HepG2 (cell line): ENCODE data around the gene ATP6V0A1. TPM values are rescaled to one million over a fixed set of nuclear protein-coding genes. Genes with fewer than 3 reads are reported as not detected.

ENCODE experiments used
- AGO1 ChIP-seq: fragments of 200-400 bp; formaldehyde crosslinking; IDR thresholded peaks from 2 replicates; pipeline ENCODE4 v1.6.1; 2017; ENCODE audit warnings: mild to moderate bottlenecking, low read depth, low read length, moderate library complexity; ENCODE audit not compliant: poor library complexity, severe bottlenecking
- AGO2 ChIP-seq: fragments of 200-400 bp; formaldehyde crosslinking; optimal IDR thresholded peaks from 2 replicates; pipeline ENCODE3; 2017; ENCODE audit warnings: mild to moderate bottlenecking, low read depth, low read length, moderate library complexity
- CAMTA2 ChIP-seq: sonication (generic); formaldehyde crosslinking; IDR thresholded peaks from 2 replicates; pipeline ENCODE4 v1.4.0; 2020; ENCODE audit warnings: mild to moderate bottlenecking, missing genetic modification reagents, borderline replicate concordance
- DZIP1 ChIP-seq: sonication (generic); formaldehyde crosslinking; IDR thresholded peaks from 2 replicates; pipeline ENCODE4 v1.5.0; 2020; ENCODE audit warnings: mild to moderate bottlenecking, missing genetic modification reagents
- FOSL1 ChIP-seq: sonication (generic); formaldehyde crosslinking; IDR thresholded peaks from 2 replicates; pipeline ENCODE4 v1.9.0; 2021; ENCODE audit warnings: missing genetic modification reagents, borderline replicate concordance
- FOSL2 ChIP-seq: sonication (generic); formaldehyde crosslinking; IDR thresholded peaks from 2 replicates; pipeline ENCODE4 v1.4.0; 2020; ENCODE audit warnings: missing genetic modification reagents
- HNRNPH1 ChIP-seq: fragments of 200-400 bp; formaldehyde crosslinking; optimal IDR thresholded peaks from 2 replicates; pipeline ENCODE3; 2017; ENCODE audit warnings: mild to moderate bottlenecking, low read depth, low read length
- HOXD1 ChIP-seq: sonication (generic); formaldehyde crosslinking; IDR thresholded peaks from 2 replicates; pipeline ENCODE4 v1.5.0; 2020; ENCODE audit warnings: missing genetic modification reagents
- KAT2B ChIP-seq: fragments of 150-350 bp; IDR thresholded peaks from 2 replicates; pipeline ENCODE4 v1.6.1; 2014; ENCODE audit warnings: low read depth, low read length, borderline replicate concordance
- NKX3-1 ChIP-seq: sonication (generic); formaldehyde crosslinking; IDR thresholded peaks from 2 replicates; pipeline ENCODE4 v1.5.0; 2020; ENCODE audit warnings: missing genetic modification reagents
- NR2F6 ChIP-seq, 2 experiments: IDR thresholded peaks; 2 replicates each; pipeline ENCODE4 v1.6.1; 2016; ENCODE audit warnings: antibody characterized with exemption in 1 of 2, mild to moderate bottlenecking in 1 of 2
- PCBP1 ChIP-seq: fragments of 200-400 bp; formaldehyde crosslinking; IDR thresholded peaks from 2 replicates; pipeline ENCODE4 v1.6.1; 2017; ENCODE audit warnings: mild to moderate bottlenecking, low read depth, low read length, borderline replicate concordance
- STAT6 ChIP-seq: sonication (generic); formaldehyde crosslinking; IDR thresholded peaks from 2 replicates; pipeline ENCODE4 v1.4.0; 2020; ENCODE audit warnings: missing genetic modification reagents, mild to moderate bottlenecking, borderline replicate concordance
- TBL1XR1 ChIP-seq: fragments of 150-350 bp; IDR thresholded peaks from 2 replicates; pipeline ENCODE4 v1.6.1; 2014; ENCODE audit warnings: borderline replicate concordance, low read length; ENCODE audit not compliant: partially characterized antibody
- THYN1 ChIP-seq: sonication (generic); formaldehyde crosslinking; IDR thresholded peaks from 2 replicates; pipeline ENCODE4 v1.8.1; 2023; ENCODE audit warnings: low read depth, mild to moderate bottlenecking, moderate library complexity, missing genetic modification reagents, borderline replicate concordance
- ZC3H4 ChIP-seq: sonication (generic); formaldehyde crosslinking; IDR thresholded peaks from 2 replicates; pipeline ENCODE4 v1.4.0; 2020; ENCODE audit warnings: missing genetic modification reagents, borderline replicate concordance
- ZFP36 ChIP-seq: fragments of 150-350 bp; IDR thresholded peaks from 2 replicates; pipeline ENCODE4 v1.6.1; 2018; ENCODE audit warnings: borderline replicate concordance, low read length, low read depth; ENCODE audit not compliant: partially characterized antibody
- ZIK1 ChIP-seq: sonication (generic); formaldehyde crosslinking; IDR thresholded peaks from 2 replicates; pipeline ENCODE4 v1.5.0; 2020; ENCODE audit warnings: mild to moderate bottlenecking, low read depth, missing genetic modification reagents, borderline replicate concordance
- ZNF138 ChIP-seq: sonication (generic); formaldehyde crosslinking; IDR thresholded peaks from 2 replicates; pipeline ENCODE4 v1.5.0; 2020; ENCODE audit warnings: mild to moderate bottlenecking, low read depth, missing genetic modification reagents
- ZNF414 ChIP-seq: sonication (generic); formaldehyde crosslinking; IDR thresholded peaks from 2 replicates; pipeline ENCODE4 v1.5.0; 2020; ENCODE audit warnings: missing genetic modification reagents
- ZNF558 ChIP-seq: sonication (generic); formaldehyde crosslinking; IDR thresholded peaks from 2 replicates; pipeline ENCODE4 v1.9.0; 2022; ENCODE audit warnings: mild to moderate bottlenecking, missing genetic modification reagents, borderline replicate concordance
- ZNF570 ChIP-seq: sonication (generic); formaldehyde crosslinking; IDR thresholded peaks from 2 replicates; pipeline ENCODE4 v1.4.0; 2020; ENCODE audit warnings: mild to moderate bottlenecking, missing genetic modification reagents, borderline replicate concordance
- ZNF678 ChIP-seq: sonication (generic); formaldehyde crosslinking; IDR thresholded peaks from 2 replicates; pipeline ENCODE4 v1.4.0; 2020; ENCODE audit warnings: mild to moderate bottlenecking, missing genetic modification reagents
- polyA plus RNA-seq, 8 experiments: library from polyadenylated mRNA; depleted of rRNA in 3 of 8; stranded (reverse) in 7 of 8; unstranded in 1 of 8; fragments of >200 nt; fragmentation: Illumina TruSeq in 4 of 8; extraction: Trizol in 4 of 8; gene quantifications; 2 replicates each; pipeline versions ENCODE4 v1.2.1 to v1.2.3, GENCODE V29; 2011 to 2016; ENCODE audit warnings: low read depth in 4 of 8, missing spikeins in 1 of 8, mixed read lengths in 1 of 8; ENCODE audit not compliant: insufficient read depth in 1 of 8
- total RNA-seq, 5 experiments: library from RNA; depleted of rRNA; stranded (reverse); fragments of >200 nt; fragmentation: Illumina TruSeq; extraction: Trizol; gene quantifications; 2 replicates each; pipeline ENCODE4 v1.2.3, GENCODE V29; 2016; ENCODE audit warnings: low read depth in 1 of 5

The ATP6V0A1 gene
- total and polyA plus RNA-seq, 2 of the 13 experiments (the other 11 are each of a cell fraction or from before 2014, with no cell fraction given) = 27.9 to 54.1 TPM

GRCh38 chr17:42566883-42567573, 108.3 kb downstream of the ATP6V0A1 start, which contains the start of gene MLX (continued):
- TF ChIP-seq ZNF138 (CRISPR knock-in tag) (peak; percentile 41; the same call in 1 of the 2 replicates), TBL1XR1 (peak; percentile 38), AGO1 (peak; percentile 94), ZNF414 (peak; percentile 98; the same call in 1 of the 2 replicates), ZNF678 (CRISPR knock-in tag) (peak; percentile 92), KAT2B (no peak), THYN1 (CRISPR knock-in tag) (peak; percentile 86; the same call in 1 of the 2 replicates), ZNF558 (CRISPR knock-in tag) (peak; percentile 68), AGO2 (peak; percentile 99), ZFP36 (no peak), NR2F6 (IDR thresholded peaks at IDR 0.05) (0 out of 2 replicates have a peak, but pooled peaks have one; percentile 22), NR2F6 (CRISPR knock-in tag; IDR thresholded peaks at IDR 0.05) (peak; percentile 89), STAT6 (CRISPR knock-in tag) (peak; percentile 80; the same call in 1 of the 2 replicates), ZC3H4 (CRISPR knock-in tag) (no peak; the same call in none of the 2 replicates), CAMTA2 (no peak), DZIP1 (CRISPR knock-in tag) (no peak), ZIK1 (CRISPR knock-in tag) (peak; percentile 92), HOXD1 (CRISPR knock-in tag) (peak; percentile 32; the same call in 1 of the 2 replicates), FOSL1 (CRISPR knock-in tag) (no peak; the same call in 1 of the 2 replicates), NKX3-1 (CRISPR knock-in tag) (peak; percentile 87; the same call in 1 of the 2 replicates), ZNF570 (CRISPR knock-in tag) (peak; percentile 86; the same call in 1 of the 2 replicates), FOSL2 (peak; percentile 58), PCBP1 (no peak), HNRNPH1 (no peak)
